HepG2 (cell line): ENCODE data around the gene GPR137. TPM values are rescaled to one million over a fixed set of nuclear protein-coding genes. Genes with fewer than 3 reads are reported as not detected.

ENCODE experiments used
- ETV6 ChIP-seq: sonication (generic); formaldehyde crosslinking; conservative IDR thresholded peaks from 2 replicates; pipeline ENCODE4 v1.4.0; 2020; ENCODE audit warnings: missing genetic modification reagents
- EZH2 ChIP-seq: conservative IDR thresholded peaks from 2 replicates; pipeline ENCODE4 v1.6.1; 2012; ENCODE audit warnings: mild to moderate bottlenecking, low read depth, low read length, moderate library complexity
- HDAC6 ChIP-seq: fragments of 200-600 bp; sonication (generic); IDR thresholded peaks from 2 replicates; pipeline ENCODE4 v1.7.0; 2017; ENCODE audit warnings: mild to moderate bottlenecking, antibody characterized with exemption, low read length, low read depth
- MED1 ChIP-seq: sonication (generic); formaldehyde crosslinking; IDR thresholded peaks from 2 replicates; pipeline ENCODE4 v1.4.0; 2020; ENCODE audit warnings: missing genetic modification reagents
- MYNN ChIP-seq: sonication (generic); formaldehyde crosslinking; IDR thresholded peaks from 2 replicates; pipeline ENCODE4 v1.4.0; 2020; ENCODE audit warnings: mild to moderate bottlenecking, low read depth, missing genetic modification reagents
- PAF1 ChIP-seq: IDR thresholded peaks from 2 replicates; pipeline ENCODE4 v1.6.1; 2016; ENCODE audit warnings: missing genetic modification reagents, missing compliant biosample characterization
- PAWR ChIP-seq: sonication (generic); formaldehyde crosslinking; IDR thresholded peaks from 2 replicates; pipeline ENCODE4 v1.4.0; 2020; ENCODE audit warnings: missing genetic modification reagents, mild to moderate bottlenecking, borderline replicate concordance
- POLR2AphosphoS5 ChIP-seq: IDR thresholded peaks from 2 replicates; pipeline ENCODE4 v1.6.1; 2012; ENCODE audit warnings: low read depth, low read length
- SATB2 ChIP-seq: sonication (generic); formaldehyde crosslinking; IDR thresholded peaks from 2 replicates; pipeline ENCODE4 v1.5.0; 2020; ENCODE audit warnings: missing genetic modification reagents
- SIX1 ChIP-seq: sonication (generic); formaldehyde crosslinking; IDR thresholded peaks from 2 replicates; pipeline ENCODE4 v1.4.0; 2020; ENCODE audit warnings: missing genetic modification reagents, borderline replicate concordance
- ZNF317 ChIP-seq: sonication (generic); formaldehyde crosslinking; IDR thresholded peaks from 2 replicates; pipeline ENCODE4 v1.5.0; 2020; ENCODE audit warnings: mild to moderate bottlenecking, missing genetic modification reagents
- ZNF326 ChIP-seq: sonication (generic); formaldehyde crosslinking; IDR thresholded peaks from 2 replicates; pipeline ENCODE4 v1.4.0; 2020; ENCODE audit warnings: missing genetic modification reagents, borderline replicate concordance
- ZNF549 ChIP-seq: sonication (generic); formaldehyde crosslinking; IDR thresholded peaks from 2 replicates; pipeline ENCODE4 v1.5.0; 2020; ENCODE audit warnings: missing genetic modification reagents
- ZNF768 ChIP-seq: sonication (generic); formaldehyde crosslinking; IDR thresholded peaks from 2 replicates; pipeline ENCODE4 v1.4.0; 2020; ENCODE audit warnings: missing genetic modification reagents
- ZNF781 ChIP-seq: sonication (generic); formaldehyde crosslinking; IDR thresholded peaks from 2 replicates; pipeline ENCODE4 v1.5.1; 2020; ENCODE audit warnings: borderline replicate concordance, mild to moderate bottlenecking, missing genetic modification reagents; ENCODE audit errors: not compliant biosample characterization
- polyA plus RNA-seq, 8 experiments: library from polyadenylated mRNA; depleted of rRNA in 3 of 8; stranded (reverse) in 7 of 8; unstranded in 1 of 8; fragments of >200 nt; fragmentation: Illumina TruSeq in 4 of 8; extraction: Trizol in 4 of 8; gene quantifications; 2 replicates each; pipeline versions ENCODE4 v1.2.1 to v1.2.3, GENCODE V29; 2011 to 2016; ENCODE audit warnings: low read depth in 4 of 8, missing spikeins in 1 of 8, mixed read lengths in 1 of 8; ENCODE audit not compliant: insufficient read depth in 1 of 8
- total RNA-seq, 5 experiments: library from RNA; depleted of rRNA; stranded (reverse); fragments of >200 nt; fragmentation: Illumina TruSeq; extraction: Trizol; gene quantifications; 2 replicates each; pipeline ENCODE4 v1.2.3, GENCODE V29; 2016; ENCODE audit warnings: low read depth in 1 of 5
- TF ChIP-seq, protein P1 (sequence below): sonication (generic); formaldehyde crosslinking; IDR thresholded peaks from 2 replicates; pipeline ENCODE4 v1.4.0; 2020; ENCODE audit warnings: missing genetic modification reagents
- TF ChIP-seq, protein P2 (sequence below): fragments of 450-650 bp; IDR thresholded peaks from 2 replicates; pipeline ENCODE4 v1.6.1; 2017; ENCODE audit warnings: mild to moderate bottlenecking
- TF ChIP-seq, protein P3 (sequence below): sonication (generic); formaldehyde crosslinking; IDR thresholded peaks from 2 replicates; pipeline ENCODE4 v1.4.0; 2020; ENCODE audit warnings: low read depth, mild to moderate bottlenecking, missing genetic modification reagents
- TF ChIP-seq, protein P4 (sequence below): IDR thresholded peaks from 2 replicates; pipeline ENCODE4 v1.6.1; 2016; ENCODE audit warnings: low read depth, control low read depth

GPR137 gene
- total and polyA plus RNA-seq, 2 of the 13 experiments (the other 11 are each of a cell fraction or from before 2014, with no cell fraction given), result 8.5 to 13.2 TPM

DNA sequence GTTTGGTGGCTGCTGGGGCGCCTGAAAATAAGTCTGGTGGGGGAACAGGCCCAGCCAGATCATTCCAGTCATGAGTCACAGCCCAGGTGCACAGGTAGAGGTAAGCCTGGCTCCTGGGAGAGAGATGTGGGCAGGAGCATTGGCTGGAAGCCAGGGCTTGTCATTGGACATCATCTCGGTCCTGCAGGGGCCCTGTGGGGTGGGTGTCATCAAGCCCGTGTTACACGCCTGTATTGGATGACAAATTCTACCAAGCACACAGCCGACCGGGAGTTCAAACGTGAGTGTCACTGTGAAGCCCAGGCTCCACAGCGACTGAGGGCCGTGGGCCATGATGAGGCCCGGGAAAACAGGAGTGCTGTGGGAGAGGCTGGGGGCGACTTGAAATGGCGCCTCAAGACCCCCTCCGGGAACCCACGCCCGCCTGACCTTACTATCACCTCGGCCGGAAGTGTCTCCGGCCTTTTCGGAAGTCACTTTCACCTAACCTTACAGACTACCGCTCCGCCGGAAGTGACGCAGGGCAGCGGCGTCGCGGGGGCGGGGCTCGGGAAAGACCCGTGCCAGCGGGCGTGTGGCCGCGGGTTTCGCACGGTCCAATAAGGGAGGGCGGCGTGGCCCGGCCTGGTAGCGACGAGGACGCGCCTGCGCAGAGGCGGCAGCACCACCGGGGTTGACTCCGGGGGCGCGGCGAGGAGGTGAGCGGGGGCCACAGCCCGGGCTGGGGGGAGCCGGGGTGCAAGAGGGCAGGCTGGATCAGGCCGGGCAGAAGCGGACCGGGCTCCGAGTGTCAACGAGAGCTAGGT is 45.0 kb upstream of the GPR137 start, which contains the start of gene FKBP2 (continued):
- TF ChIP-seq SIX1 (CRISPR knock-in tag) (peak; percentile 59; the same call in 1 of the 2 replicates), EZH2 (no peak), ETV6 (CRISPR knock-in tag) (no peak), POLR2AphosphoS5 (peak; percentile 92), MED1 (CRISPR knock-in tag) (peak; percentile 81), PAWR (no peak), ZNF549 (0 out of 2 replicates have a peak, but pooled peaks have one; percentile 53), ZNF317 (CRISPR knock-in tag) (no peak), ZNF768 (CRISPR knock-in tag) (no peak), ZNF326 (no peak), HDAC6 (no peak), PAF1 (CRISPR knock-in tag) (no peak), SATB2 (CRISPR knock-in tag) (no peak), ZNF781 (no peak), MYNN (no peak)
- TF ChIP-seq, protein P1, sequence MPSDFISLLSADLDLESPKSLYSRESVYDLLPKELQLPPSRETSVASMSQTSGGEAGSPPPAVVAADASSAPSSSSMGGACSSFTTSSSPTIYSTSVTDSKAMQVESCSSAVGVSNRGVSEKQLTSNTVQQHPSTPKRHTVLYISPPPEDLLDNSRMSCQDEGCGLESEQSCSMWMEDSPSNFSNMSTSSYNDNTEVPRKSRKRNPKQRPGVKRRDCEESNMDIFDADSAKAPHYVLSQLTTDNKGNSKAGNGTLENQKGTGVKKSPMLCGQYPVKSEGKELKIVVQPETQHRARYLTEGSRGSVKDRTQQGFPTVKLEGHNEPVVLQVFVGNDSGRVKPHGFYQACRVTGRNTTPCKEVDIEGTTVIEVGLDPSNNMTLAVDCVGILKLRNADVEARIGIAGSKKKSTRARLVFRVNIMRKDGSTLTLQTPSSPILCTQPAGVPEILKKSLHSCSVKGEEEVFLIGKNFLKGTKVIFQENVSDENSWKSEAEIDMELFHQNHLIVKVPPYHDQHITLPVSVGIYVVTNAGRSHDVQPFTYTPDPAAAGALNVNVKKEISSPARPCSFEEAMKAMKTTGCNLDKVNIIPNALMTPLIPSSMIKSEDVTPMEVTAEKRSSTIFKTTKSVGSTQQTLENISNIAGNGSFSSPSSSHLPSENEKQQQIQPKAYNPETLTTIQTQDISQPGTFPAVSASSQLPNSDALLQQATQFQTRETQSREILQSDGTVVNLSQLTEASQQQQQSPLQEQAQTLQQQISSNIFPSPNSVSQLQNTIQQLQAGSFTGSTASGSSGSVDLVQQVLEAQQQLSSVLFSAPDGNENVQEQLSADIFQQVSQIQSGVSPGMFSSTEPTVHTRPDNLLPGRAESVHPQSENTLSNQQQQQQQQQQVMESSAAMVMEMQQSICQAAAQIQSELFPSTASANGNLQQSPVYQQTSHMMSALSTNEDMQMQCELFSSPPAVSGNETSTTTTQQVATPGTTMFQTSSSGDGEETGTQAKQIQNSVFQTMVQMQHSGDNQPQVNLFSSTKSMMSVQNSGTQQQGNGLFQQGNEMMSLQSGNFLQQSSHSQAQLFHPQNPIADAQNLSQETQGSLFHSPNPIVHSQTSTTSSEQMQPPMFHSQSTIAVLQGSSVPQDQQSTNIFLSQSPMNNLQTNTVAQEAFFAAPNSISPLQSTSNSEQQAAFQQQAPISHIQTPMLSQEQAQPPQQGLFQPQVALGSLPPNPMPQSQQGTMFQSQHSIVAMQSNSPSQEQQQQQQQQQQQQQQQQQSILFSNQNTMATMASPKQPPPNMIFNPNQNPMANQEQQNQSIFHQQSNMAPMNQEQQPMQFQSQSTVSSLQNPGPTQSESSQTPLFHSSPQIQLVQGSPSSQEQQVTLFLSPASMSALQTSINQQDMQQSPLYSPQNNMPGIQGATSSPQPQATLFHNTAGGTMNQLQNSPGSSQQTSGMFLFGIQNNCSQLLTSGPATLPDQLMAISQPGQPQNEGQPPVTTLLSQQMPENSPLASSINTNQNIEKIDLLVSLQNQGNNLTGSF (CRISPR knock-in tag), result no peak
- TF ChIP-seq, protein P2, sequence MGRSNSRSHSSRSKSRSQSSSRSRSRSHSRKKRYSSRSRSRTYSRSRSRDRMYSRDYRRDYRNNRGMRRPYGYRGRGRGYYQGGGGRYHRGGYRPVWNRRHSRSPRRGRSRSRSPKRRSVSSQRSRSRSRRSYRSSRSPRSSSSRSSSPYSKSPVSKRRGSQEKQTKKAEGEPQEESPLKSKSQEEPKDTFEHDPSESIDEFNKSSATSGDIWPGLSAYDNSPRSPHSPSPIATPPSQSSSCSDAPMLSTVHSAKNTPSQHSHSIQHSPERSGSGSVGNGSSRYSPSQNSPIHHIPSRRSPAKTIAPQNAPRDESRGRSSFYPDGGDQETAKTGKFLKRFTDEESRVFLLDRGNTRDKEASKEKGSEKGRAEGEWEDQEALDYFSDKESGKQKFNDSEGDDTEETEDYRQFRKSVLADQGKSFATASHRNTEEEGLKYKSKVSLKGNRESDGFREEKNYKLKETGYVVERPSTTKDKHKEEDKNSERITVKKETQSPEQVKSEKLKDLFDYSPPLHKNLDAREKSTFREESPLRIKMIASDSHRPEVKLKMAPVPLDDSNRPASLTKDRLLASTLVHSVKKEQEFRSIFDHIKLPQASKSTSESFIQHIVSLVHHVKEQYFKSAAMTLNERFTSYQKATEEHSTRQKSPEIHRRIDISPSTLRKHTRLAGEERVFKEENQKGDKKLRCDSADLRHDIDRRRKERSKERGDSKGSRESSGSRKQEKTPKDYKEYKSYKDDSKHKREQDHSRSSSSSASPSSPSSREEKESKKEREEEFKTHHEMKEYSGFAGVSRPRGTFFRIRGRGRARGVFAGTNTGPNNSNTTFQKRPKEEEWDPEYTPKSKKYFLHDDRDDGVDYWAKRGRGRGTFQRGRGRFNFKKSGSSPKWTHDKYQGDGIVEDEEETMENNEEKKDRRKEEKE, result no peak
- TF ChIP-seq, protein P3, sequence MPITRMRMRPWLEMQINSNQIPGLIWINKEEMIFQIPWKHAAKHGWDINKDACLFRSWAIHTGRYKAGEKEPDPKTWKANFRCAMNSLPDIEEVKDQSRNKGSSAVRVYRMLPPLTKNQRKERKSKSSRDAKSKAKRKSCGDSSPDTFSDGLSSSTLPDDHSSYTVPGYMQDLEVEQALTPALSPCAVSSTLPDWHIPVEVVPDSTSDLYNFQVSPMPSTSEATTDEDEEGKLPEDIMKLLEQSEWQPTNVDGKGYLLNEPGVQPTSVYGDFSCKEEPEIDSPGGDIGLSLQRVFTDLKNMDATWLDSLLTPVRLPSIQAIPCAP (CRISPR knock-in tag), result no peak
- TF ChIP-seq, protein P4, sequence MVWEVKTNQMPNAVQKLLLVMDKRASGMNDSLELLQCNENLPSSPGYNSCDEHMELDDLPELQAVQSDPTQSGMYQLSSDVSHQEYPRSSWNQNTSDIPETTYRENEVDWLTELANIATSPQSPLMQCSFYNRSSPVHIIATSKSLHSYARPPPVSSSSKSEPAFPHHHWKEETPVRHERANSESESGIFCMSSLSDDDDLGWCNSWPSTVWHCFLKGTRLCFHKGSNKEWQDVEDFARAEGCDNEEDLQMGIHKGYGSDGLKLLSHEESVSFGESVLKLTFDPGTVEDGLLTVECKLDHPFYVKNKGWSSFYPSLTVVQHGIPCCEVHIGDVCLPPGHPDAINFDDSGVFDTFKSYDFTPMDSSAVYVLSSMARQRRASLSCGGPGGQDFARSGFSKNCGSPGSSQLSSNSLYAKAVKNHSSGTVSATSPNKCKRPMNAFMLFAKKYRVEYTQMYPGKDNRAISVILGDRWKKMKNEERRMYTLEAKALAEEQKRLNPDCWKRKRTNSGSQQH, result no peak; the same call in 1 of the 2 replicates
